OCI-LY7 (cell line): ENCODE data around the gene PELI1. TPM values are rescaled to one million over a fixed set of nuclear protein-coding genes. Genes with fewer than 3 reads are reported as not detected.

Source experiments
- BruUV-seq: library from RNA; stranded (reverse); fragments of 400-500 nt; replicated peaks from 2 replicates; lab custom pipeline; 2021; lab: Mats Ljungman, UMichigan
- CTCF ChIA-PET: fragments of 300-600 bp; sonication (Branson Sonifier 250); formaldehyde crosslinking; loops from one replicate; lab custom pipeline; 2022; ENCODE audit warnings: antibody characterized with exemption; ENCODE audit not compliant: unreplicated experiment; lab: Charles Lee
- POLR2A ChIA-PET: fragments of 300-600 bp; sonication (Branson Sonifier 250); formaldehyde crosslinking; loops from one replicate; lab custom pipeline; 2022; ENCODE audit warnings: antibody characterized with exemption; lab: Charles Lee
- DNase-seq: peaks from one replicate; pipeline ENCODE4 v3.0.0-alpha.2; 2015; ENCODE audit warnings: low spot score
- H2AFZ ChIP-seq: fragments of 200-600 bp; sonication (generic), shearing (Covaris generic); 2 replicates; pipeline ENCODE4 v1.6.1; 2014; ENCODE audit warnings: mild to moderate bottlenecking, antibody characterized with exemption, low read length, moderate library complexity
- H3K27ac ChIP-seq: fragments of 200-600 bp; sonication (generic); 2 replicates; pipeline ENCODE4 v1.5.1; 2014; ENCODE audit warnings: mixed run types, low read depth, mild to moderate bottlenecking, moderate library complexity, low read length, inconsistent platforms; ENCODE audit not compliant: poor library complexity, severe bottlenecking
- H3K36me3 ChIP-seq: fragments of 200-600 bp; sonication (generic); 2 replicates; pipeline ENCODE4 v1.6.1; 2014; ENCODE audit warnings: mild to moderate bottlenecking, antibody characterized with exemption, low read length, moderate library complexity, mixed read lengths; ENCODE audit not compliant: insufficient read depth
- H3K4me1 ChIP-seq: fragments of 200-600 bp; sonication (generic); 2 replicates; pipeline ENCODE4 v1.5.1; 2014; ENCODE audit warnings: mild to moderate bottlenecking, low read length; ENCODE audit not compliant: insufficient read depth, poor library complexity, severe bottlenecking
- H3K4me2 ChIP-seq: fragments of 200-600 bp; sonication (generic); 2 replicates; pipeline ENCODE4 v1.6.1; 2014; ENCODE audit warnings: mild to moderate bottlenecking, low read length
- H3K4me3 ChIP-seq: fragments of 200-600 bp; sonication (generic); 2 replicates; pipeline ENCODE4 v1.5.1; 2014; ENCODE audit warnings: mild to moderate bottlenecking, low read depth, low read length; ENCODE audit not compliant: poor library complexity, severe bottlenecking
- H3K79me2 ChIP-seq: fragments of 200-600 bp; sonication (generic); 2 replicates; pipeline ENCODE4 v1.6.1; 2016; ENCODE audit warnings: low read depth, mild to moderate bottlenecking, low read length, moderate library complexity, mixed read lengths; ENCODE audit not compliant: insufficient read depth
- H3K9me2 ChIP-seq: fragments of 200-600 bp; sonication (generic); 2 replicates; pipeline ENCODE4 v1.6.1; 2016; ENCODE audit warnings: mild to moderate bottlenecking, low read length, mixed read lengths; ENCODE audit not compliant: insufficient read depth
- H3K9me3 ChIP-seq: fragments of 200-600 bp; sonication (generic); 2 replicates; pipeline ENCODE4 v1.6.1; 2014; ENCODE audit warnings: mild to moderate bottlenecking, mixed run types, low read length, mixed read lengths
- H4K20me1 ChIP-seq: fragments of 200-600 bp; sonication (generic); 2 replicates; pipeline ENCODE4 v1.6.1; 2014; ENCODE audit warnings: mild to moderate bottlenecking, antibody characterized with exemption, low read length, moderate library complexity, mixed read lengths; ENCODE audit not compliant: insufficient read depth
- EZH2phosphoT487 ChIP-seq: fragments of 200-600 bp; sonication (generic); IDR thresholded peaks from 2 replicates; pipeline ENCODE4 v1.6.1; 2018; ENCODE audit warnings: low read depth, borderline replicate concordance, mild to moderate bottlenecking, mixed run types, antibody characterized with exemption, low read length, moderate library complexity, mixed read lengths
- intact Hi-C: fragments of 100-400 bp; cut with micrococcal nuclease; formaldehyde crosslinking; loops from one replicate; pipeline ENCODE4 v1.10.0; 2022; ENCODE audit not compliant: unreplicated experiment
- total RNA-seq, 2 experiments: library from RNA; depleted of rRNA in 1 of 2; stranded (reverse); fragments of >200 nt in 1 of 2; shearing (Covaris generic) in 1 of 2; gene quantifications; 2 replicates each; pipeline ENCODE4 v1.2.3, GENCODE V29; 2014 to 2022
- TF ChIP-seq, protein P1 (sequence below): fragments of 200-600 bp; sonication (generic); conservative IDR thresholded peaks from 2 replicates; pipeline ENCODE4 v1.5.1; 2014; ENCODE audit warnings: mild to moderate bottlenecking, antibody characterized with exemption, low read length, moderate library complexity, mixed read lengths

PELI1 gene
- total RNA-seq, 2 experiments from 2014 or later = 108 to 174 TPM

DNA sequence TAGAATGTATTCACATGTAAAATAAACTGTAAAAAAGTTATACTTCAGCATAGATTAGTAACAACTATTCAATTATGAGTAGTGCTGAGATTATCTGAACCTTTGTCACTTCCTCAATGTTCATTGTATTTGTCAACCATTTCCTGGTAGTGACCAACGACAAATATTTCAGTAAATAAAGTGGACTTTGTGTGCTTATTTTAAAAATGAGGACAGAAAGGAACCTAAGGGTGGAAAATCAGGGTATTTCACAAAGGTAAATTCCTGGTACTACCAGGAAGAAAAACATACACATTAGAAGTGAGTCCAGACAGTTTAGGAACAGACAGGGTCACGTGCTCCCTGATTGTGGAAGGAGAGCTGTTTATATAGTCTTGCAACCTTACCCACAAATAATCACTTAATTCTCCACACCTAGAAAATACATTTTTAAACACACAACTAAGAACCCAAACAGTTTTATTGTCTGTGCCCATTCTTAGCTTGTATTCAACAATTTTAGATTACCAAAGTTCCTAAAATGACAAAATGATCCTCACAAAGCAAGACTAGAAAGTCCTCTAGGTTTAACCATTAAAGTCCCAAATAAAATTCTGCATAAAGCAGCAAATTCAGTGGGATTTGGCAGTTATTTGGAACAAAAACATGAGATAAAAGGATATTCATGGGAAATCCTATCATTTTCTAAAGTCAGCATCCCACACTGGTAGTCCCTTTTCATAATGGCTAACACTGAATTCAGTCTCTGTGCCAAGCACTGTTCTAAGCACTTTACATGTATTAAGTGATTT is 28.2 kb downstream of the PELI1 start:
- BruUV-seq = no TSS peak
- Histone ChIP-seq H3K9me3 (no peaks in the 10 kb centered on the region; the same call in 1 of the 2 replicates), H3K27ac (peak overlapping the region; percentile 63), H3K36me3 (peaks cover 86% of the 10 kb centered on the region), H4K20me1 (peaks cover 33% of the 10 kb centered on the region; the same call in 1 of the 2 replicates), H3K4me2 (peak overlapping the region; percentile 42), H3K9me2 (no peaks in the 10 kb centered on the region), H3K4me1 (peaks cover 98% of the 10 kb centered on the region), H3K79me2 (peaks cover 100% of the 10 kb centered on the region), H2AFZ (no peak overlapping the region), H3K4me3 (peak overlapping the region; percentile 4)
- TF ChIP-seq EZH2phosphoT487 = no peak
- TF ChIP-seq, protein P1, sequence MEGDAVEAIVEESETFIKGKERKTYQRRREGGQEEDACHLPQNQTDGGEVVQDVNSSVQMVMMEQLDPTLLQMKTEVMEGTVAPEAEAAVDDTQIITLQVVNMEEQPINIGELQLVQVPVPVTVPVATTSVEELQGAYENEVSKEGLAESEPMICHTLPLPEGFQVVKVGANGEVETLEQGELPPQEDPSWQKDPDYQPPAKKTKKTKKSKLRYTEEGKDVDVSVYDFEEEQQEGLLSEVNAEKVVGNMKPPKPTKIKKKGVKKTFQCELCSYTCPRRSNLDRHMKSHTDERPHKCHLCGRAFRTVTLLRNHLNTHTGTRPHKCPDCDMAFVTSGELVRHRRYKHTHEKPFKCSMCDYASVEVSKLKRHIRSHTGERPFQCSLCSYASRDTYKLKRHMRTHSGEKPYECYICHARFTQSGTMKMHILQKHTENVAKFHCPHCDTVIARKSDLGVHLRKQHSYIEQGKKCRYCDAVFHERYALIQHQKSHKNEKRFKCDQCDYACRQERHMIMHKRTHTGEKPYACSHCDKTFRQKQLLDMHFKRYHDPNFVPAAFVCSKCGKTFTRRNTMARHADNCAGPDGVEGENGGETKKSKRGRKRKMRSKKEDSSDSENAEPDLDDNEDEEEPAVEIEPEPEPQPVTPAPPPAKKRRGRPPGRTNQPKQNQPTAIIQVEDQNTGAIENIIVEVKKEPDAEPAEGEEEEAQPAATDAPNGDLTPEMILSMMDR = no peak
- ChIA-PET CTCF (no interaction called here), POLR2A (interaction anchor here (0.6 to 2.4 kb wide), 6 partner anchors 10 to 66 kb away, joined by 3 to 11 read pairs (median 5); no protein-coding TSS in a partner anchor)
- intact Hi-C loops = no loop called here
- no peak for DNase-seq

- Histone ChIP-seq H3K27ac (peak overlapping the region; percentile 63), H3K36me3 (peaks cover 78% of the 10 kb centered on the region), H3K4me1 (peaks cover 98% of the 10 kb centered on the region), H3K9me3 (no peaks in the 10 kb centered on the region; the same call in 1 of the 2 replicates), H3K79me2 (peaks cover 100% of the 10 kb centered on the region), H3K9me2 (no peaks in the 10 kb centered on the region), H3K4me2 (peak overlapping the region; percentile 42), H2AFZ (no peak overlapping the region), H3K4me3 (peak overlapping the region; percentile 15), H4K20me1 (peaks cover 31% of the 10 kb centered on the region; the same call in 1 of the 2 replicates)
- ChIA-PET CTCF (no interaction called here), POLR2A (interaction anchor here (0.7 to 2.4 kb wide), 6 partner anchors 9 to 17 kb away, joined by 3 to 11 read pairs (median 3); no protein-coding TSS in a partner anchor)
- intact Hi-C loops = no loop called here
- no peak for TF ChIP-seq EZH2phosphoT487
- TF ChIP-seq, protein P1 = no peak
- DNase-seq = no peak
- BruUV-seq = no TSS peak
Measured at GRCh38 chr2:64114912-64115277, 29.3 kb downstream of the PELI1 start.
